Lower lobe of right lung (tissue), 2 donors: ENCODE data around the gene SCRT2. TPM values are rescaled to one million over a fixed set of nuclear protein-coding genes. Genes with fewer than 3 reads are reported as not detected.

Experiments
- ATAC-seq, 2 donors: fragments of 200-7000 bp; cut with Tn5 transposase; one replicate each; pipeline ENCODE4 v1.9.1; 2020 to 2022; ENCODE audit warnings: mild to moderate bottlenecking in 2 of 2, moderate library complexity in 2 of 2
- DNase-seq: peaks from one replicate; pipeline ENCODE4 v3.0.0-alpha.2; 2020
- H3K27ac ChIP-seq: fragments of 200-600 bp; one replicate; pipeline ENCODE4 v1.8.0; 2022
- H3K27me3 ChIP-seq: fragments of 200-600 bp; one replicate; pipeline ENCODE4 v1.8.0; 2022; ENCODE audit warnings: low read depth
- H3K36me3 ChIP-seq: fragments of 200-600 bp; one replicate; pipeline ENCODE4 v1.8.0; 2022; ENCODE audit warnings: mild to moderate bottlenecking
- H3K4me1 ChIP-seq: fragments of 200-600 bp; one replicate; pipeline ENCODE4 v1.8.0; 2022
- H3K4me3 ChIP-seq: fragments of 200-600 bp; one replicate; pipeline ENCODE4 v1.8.0; 2022; ENCODE audit warnings: mild to moderate bottlenecking
- H3K9me3 ChIP-seq: fragments of 200-600 bp; one replicate; pipeline ENCODE4 v1.8.0; 2022
- CTCF ChIP-seq: fragments of 200-600 bp; IDR thresholded peaks from one replicate; pipeline ENCODE4 v1.8.0; 2022; ENCODE audit warnings: antibody characterized with exemption, mild to moderate bottlenecking
- intact Hi-C: fragments of 100-400 bp; cut with DNase I; formaldehyde crosslinking; loops from one replicate; pipeline ENCODE4 v1.11.0; 2022
- total RNA-seq: library from RNA; stranded (reverse); fragmentation: NEBNext Ultra II Directional; extraction: Animal tissue kit (Norgen Biotek cat#: 25700); gene quantifications from one replicate; pipeline ENCODE4 v1.2.1, GENCODE V29; 2021
- donor health status: DM: no; HTN: yes; CAD: no; lungs with severe emphysema.

The SCRT2 gene
- total RNA-seq, 1 donor from 2014 or later, result not detected

- Histone ChIP-seq H3K4me3 (no peak overlapping the region), H3K27ac (no peak overlapping the region), H3K9me3 (no peaks in the 10 kb centered on the region), H3K27me3 (peaks cover under 1% of the 10 kb centered on the region), H3K4me1 (no peaks in the 10 kb centered on the region), H3K36me3 (no peaks in the 10 kb centered on the region)
- DNase-seq, result peak; percentile 7
- intact Hi-C loops, result no loop called here
- TF ChIP-seq CTCF, result no peak
- no peak for ATAC-seq
These were observed 50.2 kb downstream of the SCRT2 start for GRCh38 chr20:625360-625932.

GRCh38 chr20:623704-624103, 51.9 kb downstream of the SCRT2 start:
- Histone ChIP-seq H3K27me3 (peaks cover 5% of the 10 kb centered on the region), H3K4me3 (no peak overlapping the region), H3K4me1 (no peaks in the 10 kb centered on the region), H3K9me3 (no peaks in the 10 kb centered on the region), H3K36me3 (no peaks in the 10 kb centered on the region), H3K27ac (no peak overlapping the region)
- DNase-seq, result peak; percentile 1
- no peak for TF ChIP-seq CTCF
- intact Hi-C loops, result no loop called here
- no peak for ATAC-seq

- DNase-seq (peak; percentile 28), ATAC-seq (no peak)
- Histone ChIP-seq H3K9me3 (peaks cover 5% of the 10 kb centered on the region), H3K4me3 (no peak overlapping the region), H3K4me1 (no peaks in the 10 kb centered on the region), H3K27ac (no peak overlapping the region), H3K36me3 (no peaks in the 10 kb centered on the region), H3K27me3 (peaks cover 5% of the 10 kb centered on the region)
- no peak for TF ChIP-seq CTCF
- intact Hi-C loops, result no loop called here
These were observed 52.6 kb downstream of the SCRT2 start for GRCh38 chr20:623021-623420.

- intact Hi-C loops, result no loop called here
- Histone ChIP-seq H3K9me3 (peaks cover 11% of the 10 kb centered on the region), H3K4me3 (no peak overlapping the region), H3K27me3 (peaks cover 5% of the 10 kb centered on the region), H3K27ac (no peak overlapping the region), H3K4me1 (no peaks in the 10 kb centered on the region), H3K36me3 (no peaks in the 10 kb centered on the region)
- TF ChIP-seq CTCF, result no peak
- ATAC-seq (no peak), DNase-seq (peak; percentile 13)
These were observed 53.4 kb downstream of the SCRT2 start for GRCh38 chr20:622161-622560.

- ATAC-seq, result no peak
- Histone ChIP-seq H3K4me3 (no peak overlapping the region), H3K36me3 (no peaks in the 10 kb centered on the region), H3K27me3 (peaks cover 9% of the 10 kb centered on the region), H3K27ac (no peak overlapping the region), H3K4me1 (no peaks in the 10 kb centered on the region), H3K9me3 (peaks cover 11% of the 10 kb centered on the region)
- TF ChIP-seq CTCF, result no peak
- intact Hi-C loops, result no loop called here
- DNase-seq, result peak; percentile 0
These were observed 54.4 kb downstream of the SCRT2 start for GRCh38 chr20:621125-621756.
